Right atrium auricular region (tissue), 2 donors: ENCODE data around the gene ZSWIM4. TPM values are rescaled to one million over a fixed set of nuclear protein-coding genes. Genes with fewer than 3 reads are reported as not detected.

Experiments
- DNase-seq: peaks from one replicate; pipeline ENCODE4 v3.0.0-alpha.2; 2019; ENCODE audit warnings: low spot score
- H3K27ac ChIP-seq, 2 donors: fragments of 200-600 bp; sonication (generic); 1 replicate in 1 of 2; 2 replicates in 1 of 2; pipeline ENCODE4 v1.5.1; 2016 to 2019
- H3K27me3 ChIP-seq, 2 donors: fragments of 200-600 bp; sonication (generic); one replicate each; pipeline versions ENCODE4 v1.5.1 to v1.6.0; 2017 to 2019
- H3K36me3 ChIP-seq: fragments of 200-600 bp; sonication (generic); one replicate; pipeline ENCODE4 v1.5.1; 2016
- H3K4me1 ChIP-seq, 2 donors: fragments of 200-600 bp; sonication (generic); one replicate each; pipeline versions ENCODE4 v1.5.1 to v1.6.0; 2017 to 2019
- H3K4me3 ChIP-seq, 2 donors: fragments of 200-600 bp; sonication (generic); 1 replicate in 1 of 2; 2 replicates in 1 of 2; pipeline ENCODE4 v1.5.1; 2017 to 2019; ENCODE audit warnings: mild to moderate bottlenecking in 1 of 2, moderate library complexity in 1 of 2
- H3K9me3 ChIP-seq, 2 donors: fragments of 200-600 bp; sonication (generic); one replicate each; pipeline ENCODE4 v1.5.1; 2019
- CTCF ChIP-seq, 2 donors: fragments of 200-600 bp; sonication (generic); IDR thresholded peaks; one replicate each; pipeline ENCODE4 v1.5.1; 2019; ENCODE audit warnings: antibody characterized with exemption in 2 of 2
- total RNA-seq, 2 donors: library from RNA; depleted of rRNA; stranded (reverse); fragments of >200 nt; gene quantifications; one replicate each; pipeline ENCODE4 v1.1.0, GENCODE V29; 2016

Gene ZSWIM4
- total RNA-seq, 2 donors from 2014 or later, result 5.7 to 9.8 TPM

GRCh38 chr19:13841086-13841961 lies 46.1 kb downstream of the ZSWIM4 start:
- H3K9me3 ChIP-seq, result no peaks in the 10 kb centered on the region
- peaks cover 25% of the 10 kb centered on the region for H3K36me3 ChIP-seq
- H3K4me3 ChIP-seq, result peak overlapping the region; percentile 99 to 100
- H3K27me3 ChIP-seq, result no peaks in the 10 kb centered on the region
- no peak for TF ChIP-seq CTCF (IDR thresholded peaks at IDR 0.05)
- no peak for DNase-seq
- peaks cover 0 to 71% of the 10 kb centered on the region in 2 donors for H3K4me1 ChIP-seq
- peak overlapping the region; percentile 98 to 100 for H3K27ac ChIP-seq

- TF ChIP-seq CTCF (IDR thresholded peaks at IDR 0.05), result no peak
- Histone ChIP-seq H3K4me1 (peaks cover 0 to 71% of the 10 kb centered on the region in 2 donors), H3K27ac (peak overlapping the region; percentile 98 to 100), H3K27me3 (no peaks in the 10 kb centered on the region), H3K9me3 (no peaks in the 10 kb centered on the region), H3K36me3 (peaks cover 20% of the 10 kb centered on the region), H3K4me3 (peak overlapping the region; percentile 99 to 100)
- DNase-seq, result no peak
Observed at GRCh38 chr19:13841962-13842290, 46.7 kb downstream of the ZSWIM4 start.

GRCh38 chr19:13842291-13843103 lies 47.3 kb downstream of the ZSWIM4 start:
- DNase-seq, result peak; percentile 91
- Histone ChIP-seq H3K36me3 (peaks cover 15% of the 10 kb centered on the region), H3K4me1 (peaks cover 0 to 68% of the 10 kb centered on the region in 2 donors), H3K9me3 (no peaks in the 10 kb centered on the region), H3K27ac (peak overlapping the region; percentile 98 to 100), H3K4me3 (peak overlapping the region; percentile 99 to 100), H3K27me3 (no peaks in the 10 kb centered on the region)
- peak in 1 of 2 donors; percentile 31 for TF ChIP-seq CTCF (IDR thresholded peaks at IDR 0.05)

- Histone ChIP-seq H3K36me3 (peaks cover 7% of the 10 kb centered on the region), H3K27ac (peak overlapping the region; percentile 98 to 100), H3K4me3 (peak overlapping the region; percentile 99 to 100), H3K27me3 (no peaks in the 10 kb centered on the region), H3K4me1 (peaks cover 0 to 66% of the 10 kb centered on the region in 2 donors), H3K9me3 (no peaks in the 10 kb centered on the region)
- no peak for DNase-seq
- no peak for TF ChIP-seq CTCF (IDR thresholded peaks at IDR 0.05)
Observed at GRCh38 chr19:13843104-13843921, 48.1 kb downstream of the ZSWIM4 start.

GRCh38 chr19:13844130-13844631 lies 48.9 kb downstream of the ZSWIM4 start:
- no peak for DNase-seq
- Histone ChIP-seq H3K9me3 (no peaks in the 10 kb centered on the region), H3K27ac (peak overlapping the region; percentile 98 to 100), H3K4me3 (no peak overlapping the region), H3K27me3 (no peaks in the 10 kb centered on the region), H3K36me3 (no peaks in the 10 kb centered on the region), H3K4me1 (peaks cover 0 to 66% of the 10 kb centered on the region in 2 donors)
- TF ChIP-seq CTCF (IDR thresholded peaks at IDR 0.05), result no peak
